Fibroblast of the aortic adventitia (primary cell): ENCODE results near the gene PSENEN. TPM values are rescaled to one million over a fixed set of nuclear protein-coding genes. Genes with fewer than 3 reads are reported as not detected.
A peak's percentile ranks its signal among the peaks of the same experiment; 100 is the strongest.

ENCODE experiments used
- DNase-seq: peaks from one replicate; pipeline ENCODE4 v3.0.0-alpha.2; 2010; ENCODE audit warnings: low read depth
- H3K4me3 ChIP-seq: 2 replicates; pipeline ENCODE4 v1.5.1; 2011; ENCODE audit warnings: low read depth, mild to moderate bottlenecking, control low read depth, low read length, moderate library complexity
- CTCF ChIP-seq: IDR thresholded peaks from 2 replicates; pipeline ENCODE4 v1.5.1; 2011; ENCODE audit warnings: mild to moderate bottlenecking, low read length, control low read depth, inconsistent platforms; ENCODE audit not compliant: insufficient read depth
- total RNA-seq: library from RNA; depleted of rRNA; stranded (reverse); fragments of >200 nt; gene quantifications from 2 replicates; pipeline ENCODE4 v1.2.3, GENCODE V29; 2012; ENCODE audit warnings: low replicate concordance

The PSENEN gene
- total RNA-seq: 14.7 and 19.5 TPM in 2 replicates

GRCh38 chr19:35745328-35746086, at the start of gene PSENEN, which contains the start of gene U2AF1L4:
TSS of gene PSENEN (plus strand) at chr19:35745651. CDS start at chr19:35745931, 280 bp downstream.
TSS of gene U2AF1L4 (minus strand) at chr19:35745418. CDS start at chr19:35745391, 27 bp downstream.
- peak within 1 kb of the TSS; percentile 81 for H3K4me3 ChIP-seq
- no peak for TF ChIP-seq CTCF
- peak; percentile 100 for DNase-seq

GRCh38 chr19:35695895-35696422, 49.5 kb upstream of the PSENEN start:
- TF ChIP-seq CTCF: no peak
- no peak overlapping the region for H3K4me3 ChIP-seq
- no peak for DNase-seq

GRCh38 chr19:35696835-35697234, 48.6 kb upstream of the PSENEN start:
- no peak for DNase-seq
- H3K4me3 ChIP-seq: no peak overlapping the region
- no peak for TF ChIP-seq CTCF

- peak; percentile 97 for DNase-seq
- peak overlapping the region; percentile 67 for H3K4me3 ChIP-seq
- no peak for TF ChIP-seq CTCF
These were observed 43.0 kb upstream of the PSENEN start for GRCh38 chr19:35702223-35703012.

GRCh38 chr19:35703343-35703742, 42.1 kb upstream of the PSENEN start:
- no peak for TF ChIP-seq CTCF
- DNase-seq: no peak
- H3K4me3 ChIP-seq: no peak overlapping the region

GRCh38 chr19:35704218-35704617, 41.2 kb upstream of the PSENEN start, which contains the start of gene ZBTB32:
TSS of gene ZBTB32 (plus strand) at chr19:35704558. CDS start at chr19:35714627, 10,069 bp downstream.
- no peak for TF ChIP-seq CTCF
- H3K4me3 ChIP-seq: no peak within 1 kb of the TSS
- peak; percentile 46 for DNase-seq
